Stomach (tissue), 4 donors: ENCODE results near the gene PCDHGA6.

Experiments
- POLR2A ChIP-seq, 4 donors: fragments of 450-650 bp; IDR thresholded peaks; one replicate each; pipeline ENCODE4 v1.6.1; 2016; ENCODE audit warnings: antibody characterized with exemption in 4 of 4, control low read depth in 2 of 4, mild to moderate bottlenecking in 1 of 4, moderate library complexity in 1 of 4
- POLR2AphosphoS5 ChIP-seq, 3 donors: sonication (generic); formaldehyde crosslinking; IDR thresholded peaks; one replicate each; pipeline ENCODE4 v1.6.1; 2016; ENCODE audit warnings: antibody characterized with exemption in 3 of 3

GRCh38 chr5:141373673-141374317 is at the start of gene PCDHGA6:
- no peak for TF ChIP-seq POLR2A (IDR thresholded peaks at IDR 0.05)
- TF ChIP-seq POLR2AphosphoS5 (IDR thresholded peaks at IDR 0.05): no peak
